KMS-11 (cell line): ENCODE data around the gene FEM1B.

ENCODE experiments used
- H2AFZ ChIP-seq: fragments of 200-600 bp; sonication (generic); 2 replicates; pipeline ENCODE4 v1.6.1; 2016; ENCODE audit warnings: antibody characterized with exemption, mixed run types, low read depth
- H3K27ac ChIP-seq: fragments of 200-600 bp; sonication (generic); 2 replicates; pipeline ENCODE4 v1.6.1; 2016; ENCODE audit warnings: mild to moderate bottlenecking, mixed run types
- H3K27me3 ChIP-seq: fragments of 200-600 bp; sonication (generic); 2 replicates; pipeline ENCODE4 v1.6.1; 2017; ENCODE audit warnings: mild to moderate bottlenecking, low read depth, mixed run types, moderate library complexity; ENCODE audit not compliant: insufficient read depth
- H3K36me3 ChIP-seq: fragments of 200-600 bp; sonication (generic); 2 replicates; pipeline ENCODE4 v1.6.1; 2017; ENCODE audit warnings: mild to moderate bottlenecking, mixed run types; ENCODE audit not compliant: insufficient read depth
- H3K4me1 ChIP-seq: fragments of 200-600 bp; sonication (generic); 2 replicates; pipeline ENCODE4 v1.6.1; 2016; ENCODE audit warnings: mild to moderate bottlenecking, low read depth, mixed run types; ENCODE audit not compliant: poor library complexity, severe bottlenecking
- H3K4me2 ChIP-seq: fragments of 200-600 bp; sonication (generic); 2 replicates; pipeline ENCODE4 v1.7.0; 2016; ENCODE audit warnings: mild to moderate bottlenecking, mixed run types
- H3K4me3 ChIP-seq: fragments of 200-600 bp; sonication (generic); IDR thresholded peaks from 2 replicates; pipeline ENCODE4 v1.6.1; 2017; ENCODE audit warnings: low read depth, low read length, mixed read lengths; ENCODE audit not compliant: insufficient read depth
- H3K79me2 ChIP-seq: fragments of 200-600 bp; sonication (generic); 2 replicates; pipeline ENCODE4 v1.6.1; 2016; ENCODE audit warnings: low read depth, mixed run types; ENCODE audit not compliant: insufficient read depth
- H3K9ac ChIP-seq: fragments of 200-600 bp; sonication (generic); 2 replicates; pipeline ENCODE4 v1.6.1; 2016; ENCODE audit warnings: mild to moderate bottlenecking, mixed run types
- H4K20me1 ChIP-seq: fragments of 200-600 bp; sonication (generic); 2 replicates; pipeline ENCODE4 v1.6.1; 2016; ENCODE audit warnings: mild to moderate bottlenecking, mixed run types; ENCODE audit not compliant: insufficient read depth
- CTCF ChIP-seq: fragments of 200-600 bp; sonication (generic); conservative IDR thresholded peaks from 2 replicates; pipeline ENCODE4 v1.6.1; 2017; ENCODE audit warnings: low read depth, mild to moderate bottlenecking, antibody characterized with exemption, low read length, moderate library complexity, mixed read lengths

The FEM1B gene

DNA sequence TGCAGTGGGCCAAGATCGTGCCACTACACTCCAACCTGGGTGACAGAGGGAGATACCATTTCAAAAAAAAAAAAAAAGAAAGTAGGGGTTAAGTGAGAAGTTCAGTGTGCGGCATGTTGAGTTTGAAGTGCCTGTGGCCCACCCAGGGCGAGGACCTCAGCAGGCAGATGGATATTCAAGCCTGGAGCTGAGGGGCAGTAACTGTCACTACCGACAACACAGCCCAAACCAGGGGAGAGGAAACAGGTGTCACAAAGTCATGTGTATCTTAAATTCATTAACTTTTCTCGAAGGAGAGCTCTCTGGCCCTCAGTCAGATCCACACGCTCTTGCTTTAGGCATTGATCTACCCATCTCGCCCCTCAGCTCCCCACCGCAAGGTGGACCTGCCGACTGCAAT is 45.3 kb downstream of the FEM1B start:
- Histone ChIP-seq H3K79me2 (no peaks in the 10 kb centered on the region), H3K4me2 (no peak overlapping the region), H3K27ac (no peak overlapping the region), H3K4me3 (no peak overlapping the region), H4K20me1 (no peaks in the 10 kb centered on the region), H3K27me3 (0 out of 2 replicates have a peak, but pooled peaks cover 4% of the 10 kb centered on the region), H3K9ac (no peak overlapping the region), H2AFZ (no peak overlapping the region), H3K4me1 (no peaks in the 10 kb centered on the region), H3K36me3 (no peaks in the 10 kb centered on the region)
- no peak for TF ChIP-seq CTCF

DNA sequence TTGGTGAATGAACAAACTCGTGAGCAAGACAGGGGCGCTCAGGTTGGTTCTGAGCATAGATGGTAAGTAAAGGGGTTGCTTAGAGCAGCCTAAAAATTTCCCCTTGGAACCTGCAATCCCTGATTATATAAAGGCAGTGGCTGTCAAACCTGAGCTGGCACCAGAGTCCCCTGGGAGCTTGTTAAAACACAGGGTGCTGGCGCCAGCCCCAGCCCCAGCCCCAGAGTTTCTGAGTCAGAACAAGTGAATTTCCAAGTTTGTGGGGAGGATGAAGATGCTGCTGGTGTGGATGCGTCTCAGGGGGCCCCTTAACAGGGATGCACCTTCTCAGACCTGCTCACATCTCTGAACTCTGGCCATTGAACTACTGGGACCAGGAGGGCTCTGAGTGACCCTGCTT is 48.2 kb downstream of the FEM1B start:
- Histone ChIP-seq H3K4me2 (no peak overlapping the region), H3K4me1 (no peaks in the 10 kb centered on the region), H3K4me3 (no peak overlapping the region), H3K9ac (no peak overlapping the region), H4K20me1 (no peaks in the 10 kb centered on the region), H3K79me2 (no peaks in the 10 kb centered on the region), H3K36me3 (no peaks in the 10 kb centered on the region), H3K27ac (no peak overlapping the region), H2AFZ (no peak overlapping the region), H3K27me3 (peaks cover 4% of the 10 kb centered on the region; the same call in 1 of the 2 replicates)
- TF ChIP-seq CTCF, result no peak

GRCh38 chr15:68326711-68327354 is 49.3 kb downstream of the FEM1B start:
- Histone ChIP-seq H2AFZ (no peak overlapping the region), H3K27ac (no peak overlapping the region), H3K4me2 (no peak overlapping the region), H3K4me1 (no peaks in the 10 kb centered on the region), H3K36me3 (no peaks in the 10 kb centered on the region), H3K9ac (no peak overlapping the region), H3K79me2 (no peaks in the 10 kb centered on the region), H3K27me3 (peaks cover 4% of the 10 kb centered on the region; the same call in 1 of the 2 replicates), H4K20me1 (no peaks in the 10 kb centered on the region), H3K4me3 (no peak overlapping the region)
- TF ChIP-seq CTCF, result no peak

DNA sequence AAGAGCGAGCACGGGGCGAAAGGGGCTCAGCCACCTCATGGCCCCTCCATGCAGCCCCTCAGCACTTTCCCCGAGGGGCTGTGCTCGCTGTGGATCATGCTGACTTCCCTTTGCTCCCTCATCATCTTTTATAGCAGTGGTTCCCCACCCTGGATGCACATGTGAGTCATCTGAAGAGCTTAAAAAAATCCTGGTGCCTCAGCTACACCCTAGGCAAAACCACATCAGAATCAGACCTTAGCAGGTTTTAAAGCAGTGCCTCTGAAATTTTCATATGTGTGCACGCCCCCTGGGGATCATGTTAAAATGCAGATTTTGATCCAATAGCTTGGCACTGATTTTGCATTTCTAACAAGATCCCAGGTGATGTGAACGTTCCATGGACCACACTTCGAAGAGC is 50.9 kb downstream of the FEM1B start:
- Histone ChIP-seq H3K79me2 (no peaks in the 10 kb centered on the region), H3K4me1 (no peaks in the 10 kb centered on the region), H3K4me2 (no peak overlapping the region), H3K36me3 (no peaks in the 10 kb centered on the region), H4K20me1 (no peaks in the 10 kb centered on the region), H2AFZ (no peak overlapping the region), H3K27me3 (no peaks in the 10 kb centered on the region; the same call in 1 of the 2 replicates), H3K27ac (no peak overlapping the region), H3K9ac (no peak overlapping the region), H3K4me3 (no peak overlapping the region)
- no peak for TF ChIP-seq CTCF
